ENCODE measurements around the gene SEL1L3. TPM values are rescaled to one million over a fixed set of nuclear protein-coding genes. Genes with fewer than 3 reads are reported as not detected.

SEL1L3 gene
- total RNA-seq, 1 donor from 2014 or later = 123 TPM

GRCh38 chr4:25771672-25772071 lies 91.1 kb downstream of the SEL1L3 start:
- no peaks in the 10 kb centered on the region for H3K36me3 ChIP-seq (ENCODE audit: control insufficient read depth, insufficient read depth, low read length)
- TF ChIP-seq CTCF (IDR thresholded peaks at IDR 0.05; ENCODE audit: insufficient read depth, low read length, poor library complexity, severe bottlenecking) = no peak

GRCh38 chr4:25770847-25771246 lies 91.9 kb downstream of the SEL1L3 start:
- TF ChIP-seq CTCF (IDR thresholded peaks at IDR 0.05; ENCODE audit: insufficient read depth, low read length, poor library complexity, severe bottlenecking) = no peak
- peaks cover 2% of the 10 kb centered on the region for H3K36me3 ChIP-seq (ENCODE audit: control insufficient read depth, insufficient read depth, low read length)

More at GRCh38 chr4:25771672-25772071, 91.1 kb downstream of the SEL1L3 start:
- no peak for DNase-seq (ENCODE audit: low read depth)
- Histone ChIP-seq H3K4me3 (ENCODE audit: low read depth, low read length) (no peak overlapping the region), H3K27me3 (ENCODE audit: control insufficient read depth, insufficient read depth, low read length) (no peaks in the 10 kb centered on the region)

GRCh38 chr4:25769251-25769650 lies 93.5 kb downstream of the SEL1L3 start:
- Histone ChIP-seq H3K4me3 (ENCODE audit: low read depth, low read length) (no peak overlapping the region), H3K36me3 (ENCODE audit: control insufficient read depth, insufficient read depth, low read length) (peaks cover 2% of the 10 kb centered on the region), H3K27me3 (ENCODE audit: control insufficient read depth, insufficient read depth, low read length) (no peaks in the 10 kb centered on the region)
- no peak for TF ChIP-seq CTCF (IDR thresholded peaks at IDR 0.05; ENCODE audit: insufficient read depth, low read length, poor library complexity, severe bottlenecking)
- no peak for DNase-seq (ENCODE audit: low read depth)

More at GRCh38 chr4:25770847-25771246, 91.9 kb downstream of the SEL1L3 start:
- H3K4me3 ChIP-seq (ENCODE audit: low read depth, low read length) = no peak overlapping the region
- DNase-seq (ENCODE audit: low read depth) = no peak
- H3K27me3 ChIP-seq (ENCODE audit: control insufficient read depth, insufficient read depth, low read length) = no peaks in the 10 kb centered on the region

GRCh38 chr4:25767877-25768725 lies 94.7 kb downstream of the SEL1L3 start:
- TF ChIP-seq CTCF (IDR thresholded peaks at IDR 0.05; ENCODE audit: insufficient read depth, low read length, poor library complexity, severe bottlenecking) = peak; percentile 93
- DNase-seq (ENCODE audit: low read depth) = peak; percentile 31
- no peak overlapping the region for H3K4me3 ChIP-seq (ENCODE audit: low read depth, low read length)
- H3K27me3 ChIP-seq (ENCODE audit: control insufficient read depth, insufficient read depth, low read length) = no peaks in the 10 kb centered on the region
- H3K36me3 ChIP-seq (ENCODE audit: control insufficient read depth, insufficient read depth, low read length) = peaks cover 2% of the 10 kb centered on the region

GRCh38 chr4:25760518-25761157 lies 102.2 kb downstream of the SEL1L3 start:
- no peak for TF ChIP-seq CTCF (IDR thresholded peaks at IDR 0.05; ENCODE audit: insufficient read depth, low read length, poor library complexity, severe bottlenecking)
- Histone ChIP-seq H3K4me3 (ENCODE audit: low read depth, low read length) (no peak overlapping the region), H3K36me3 (ENCODE audit: control insufficient read depth, insufficient read depth, low read length) (peaks cover 2% of the 10 kb centered on the region), H3K27me3 (ENCODE audit: control insufficient read depth, insufficient read depth, low read length) (no peaks in the 10 kb centered on the region)
- no peak for DNase-seq (ENCODE audit: low read depth)
